ENCODE results near the gene PCDHGB3. TPM values are rescaled to one million over a fixed set of nuclear protein-coding genes. Genes with fewer than 3 reads are reported as not detected.

PCDHGB3 gene
- total RNA-seq (2021; ENCODE audit: unreplicated experiment) = 0.49 TPM
- polyA plus RNA-seq (2012; ENCODE audit: insufficient read length) = 0.51 TPM
- Bru-seq, nascent RNA = percentile 40 among the genes with signal in this experiment
- BruChase-seq, experiment 1, labeled RNA remaining after a 2-hour chase = percentile 54 among the genes with signal in this experiment
- BruChase-seq, experiment 2, labeled RNA remaining after a 6-hour chase = percentile 58 among the genes with signal in this experiment
- long read RNA-seq = 0 reads

DNA sequence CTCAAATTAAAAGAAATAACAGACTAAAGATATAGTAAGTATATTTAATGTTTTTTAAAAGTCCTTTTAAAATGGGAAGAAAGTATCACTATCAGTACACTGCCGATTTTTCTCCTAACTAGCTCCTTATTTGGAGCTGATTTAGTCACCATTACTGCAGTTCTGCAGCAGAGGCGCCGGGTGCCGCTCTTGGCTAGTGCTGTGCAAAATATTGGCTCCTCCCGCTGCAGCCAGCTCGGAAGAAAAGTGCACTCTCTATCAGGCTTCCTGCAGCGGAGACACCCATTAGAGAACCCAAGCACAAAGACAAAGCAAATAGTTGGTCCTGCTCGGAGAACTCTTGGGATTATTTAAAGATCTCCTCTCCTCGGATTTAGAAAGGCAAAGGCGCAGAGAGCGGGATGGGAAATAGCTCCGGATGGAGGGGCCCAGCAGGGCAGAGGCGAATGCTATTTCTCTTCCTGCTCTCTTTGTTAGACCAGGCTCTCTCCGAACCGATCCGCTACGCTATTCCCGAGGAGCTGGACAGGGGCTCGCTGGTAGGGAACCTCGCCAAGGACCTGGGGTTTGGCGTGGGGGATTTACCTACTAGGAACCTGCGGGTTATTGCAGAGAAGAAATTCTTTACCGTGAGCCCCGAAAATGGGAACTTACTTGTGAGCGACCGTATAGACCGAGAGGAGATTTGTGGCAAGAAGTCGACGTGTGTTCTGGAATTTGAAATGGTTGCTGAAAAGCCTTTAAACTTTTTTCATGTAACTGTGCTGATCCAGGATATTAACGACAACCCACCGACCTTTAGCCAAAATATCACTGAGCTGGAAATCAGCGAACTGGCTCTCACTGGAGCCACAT is at the start of gene PCDHGB3:
Gene PCDHGB3, plus strand, starts transcription at position 249 of the 855 bp plus-strand sequence. Its CDS starts 153 bp downstream, at position 402.
- no peaks in the 10 kb centered on the region for H3K27me3 ChIP-seq (ENCODE audit: control insufficient read depth, insufficient read depth, low read length)
- no peak within 1 kb of the TSS for H3K27ac ChIP-seq (ENCODE audit: low read length)
- no peaks in the 10 kb centered on the region for H3K36me3 ChIP-seq (ENCODE audit: control insufficient read depth, insufficient read depth, low read length)
- BruUV-seq (replicated peaks) = no TSS peak
- H3K4me3 ChIP-seq (ENCODE audit: low read depth in 2 of 2, low read length in 2 of 2) = no peak within 1 kb of the TSS
- ChIA-PET POLR2A (no interaction called here), CTCF (interaction anchor here (0.7 kb wide), 1 partner anchor 147 kb away, joined by 3 read pairs; the partner anchor contains the start of gene PCDHB14)
- in situ Hi-C loops (cut with HindIII; ENCODE audit: low pct_unique_long_range_greater_than_20kb, low sequenced_read_pairs) = no loop called here
- no peak for TF ChIP-seq SIN3A (IDR thresholded peaks at IDR 0.05; ENCODE audit: borderline replicate concordance, insufficient read depth, low read depth, low read length)
- TF ChIP-seq TCF7L2 (IDR thresholded peaks at IDR 0.05; ENCODE audit: low read depth, low read length) = no peak
- TF ChIP-seq, protein P1, sequence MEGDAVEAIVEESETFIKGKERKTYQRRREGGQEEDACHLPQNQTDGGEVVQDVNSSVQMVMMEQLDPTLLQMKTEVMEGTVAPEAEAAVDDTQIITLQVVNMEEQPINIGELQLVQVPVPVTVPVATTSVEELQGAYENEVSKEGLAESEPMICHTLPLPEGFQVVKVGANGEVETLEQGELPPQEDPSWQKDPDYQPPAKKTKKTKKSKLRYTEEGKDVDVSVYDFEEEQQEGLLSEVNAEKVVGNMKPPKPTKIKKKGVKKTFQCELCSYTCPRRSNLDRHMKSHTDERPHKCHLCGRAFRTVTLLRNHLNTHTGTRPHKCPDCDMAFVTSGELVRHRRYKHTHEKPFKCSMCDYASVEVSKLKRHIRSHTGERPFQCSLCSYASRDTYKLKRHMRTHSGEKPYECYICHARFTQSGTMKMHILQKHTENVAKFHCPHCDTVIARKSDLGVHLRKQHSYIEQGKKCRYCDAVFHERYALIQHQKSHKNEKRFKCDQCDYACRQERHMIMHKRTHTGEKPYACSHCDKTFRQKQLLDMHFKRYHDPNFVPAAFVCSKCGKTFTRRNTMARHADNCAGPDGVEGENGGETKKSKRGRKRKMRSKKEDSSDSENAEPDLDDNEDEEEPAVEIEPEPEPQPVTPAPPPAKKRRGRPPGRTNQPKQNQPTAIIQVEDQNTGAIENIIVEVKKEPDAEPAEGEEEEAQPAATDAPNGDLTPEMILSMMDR (IDR thresholded peaks at IDR 0.05) = no peak
- no peak for TF ChIP-seq POLR2AphosphoS5 (IDR thresholded peaks at IDR 0.05; ENCODE audit: low read depth, low read length)
- no peak for TF ChIP-seq REST (IDR thresholded peaks at IDR 0.05; ENCODE audit: insufficient read depth in 1 of 2, low read depth in 2 of 2, low read length in 1 of 2)
- H3K9me3 ChIP-seq (ENCODE audit: control insufficient read depth, insufficient read depth, low read depth, low read length) = peaks cover 7% of the 10 kb centered on the region; the same call in 1 of the 2 replicates
- ATAC-seq (no peak), DNase-seq (ENCODE audit: low read depth, low spot score) (no peak)
- intact Hi-C loops (cut with micrococcal nuclease; ENCODE audit: unreplicated experiment) = loop anchor here (10.0 kb wide), 1 partner anchor 45 kb away; the partner anchor contains the start of genes PCDHGA10 and PCDHGB7
- H3K4me1 ChIP-seq (ENCODE audit: control insufficient read depth, insufficient read depth, low read length) = no peaks in the 10 kb centered on the region

DNA sequence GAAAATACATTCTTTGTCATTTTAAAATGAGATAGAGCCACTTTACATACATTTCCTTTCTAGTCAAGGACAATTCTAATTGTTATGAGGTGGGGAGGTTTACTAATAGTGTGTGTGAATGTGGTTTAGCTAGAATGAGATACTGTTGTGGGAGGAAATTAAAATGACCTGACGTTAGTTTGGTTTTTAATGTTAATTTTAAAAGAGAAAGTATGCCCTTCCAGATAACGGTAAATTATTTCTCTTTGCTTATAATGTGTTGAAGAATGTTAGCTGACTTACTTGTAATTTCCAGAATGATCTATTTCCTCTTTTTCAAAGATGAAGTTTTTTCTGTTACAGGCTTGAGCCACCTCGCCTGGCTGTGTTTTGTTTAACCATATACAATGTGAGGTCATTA is 47.8 kb upstream of the PCDHGB3 start:
- intact Hi-C loops (cut with micrococcal nuclease; ENCODE audit: unreplicated experiment) (no loop called here), in situ Hi-C loops (cut with HindIII; ENCODE audit: low pct_unique_long_range_greater_than_20kb, low sequenced_read_pairs) (no loop called here)
- TF ChIP-seq SIN3A (IDR thresholded peaks at IDR 0.05; ENCODE audit: borderline replicate concordance, insufficient read depth, low read depth, low read length) = no peak
- TF ChIP-seq REST (IDR thresholded peaks at IDR 0.05; ENCODE audit: insufficient read depth in 1 of 2, low read depth in 2 of 2, low read length in 1 of 2) = no peak
- TF ChIP-seq, protein P1 (IDR thresholded peaks at IDR 0.05) = no peak
- no peak for TF ChIP-seq POLR2AphosphoS5 (IDR thresholded peaks at IDR 0.05; ENCODE audit: low read depth, low read length)
- TF ChIP-seq TCF7L2 (IDR thresholded peaks at IDR 0.05; ENCODE audit: low read depth, low read length) = no peak
- POLR2A ChIA-PET = no interaction called here
- H3K36me3 ChIP-seq (ENCODE audit: control insufficient read depth, insufficient read depth, low read length) = peaks cover 2% of the 10 kb centered on the region
- H3K4me3 ChIP-seq (ENCODE audit: low read depth in 2 of 2, low read length in 2 of 2) = no peak overlapping the region
- H3K27ac ChIP-seq (ENCODE audit: low read length) = no peak overlapping the region
- DNase-seq (ENCODE audit: low read depth, low spot score) = no peak
- BruUV-seq (replicated peaks) = no TSS peak
- H3K4me1 ChIP-seq (ENCODE audit: control insufficient read depth, insufficient read depth, low read length) = no peaks in the 10 kb centered on the region
- H3K9me3 ChIP-seq (ENCODE audit: control insufficient read depth, insufficient read depth, low read depth, low read length) = peaks cover 38% of the 10 kb centered on the region
- CTCF ChIA-PET = no interaction called here
- no peaks in the 10 kb centered on the region for H3K27me3 ChIP-seq (ENCODE audit: control insufficient read depth, insufficient read depth, low read length)
- ATAC-seq = no peak
